Nephron (organoid): Measurements from ENCODE around the gene ARG2.
A peak's percentile ranks its signal among the peaks of the same experiment; 100 is the strongest.

Source experiments
- H3K27ac Mint-ChIP-seq, 3 experiments: 2 replicates each; pipeline ENCODE4 v1.8.0; 2020; ENCODE audit warnings: mixed read lengths in 3 of 3, mild to moderate bottlenecking in 2 of 3, moderate library complexity in 1 of 3
- H3K27me3 Mint-ChIP-seq: 2 replicates; pipeline ENCODE4 v1.8.0; 2021; ENCODE audit warnings: low read depth, mild to moderate bottlenecking, moderate library complexity, mixed read lengths
- H3K36me3 Mint-ChIP-seq: 2 replicates; pipeline ENCODE4 v1.8.0; 2020; ENCODE audit warnings: low read depth, mixed read lengths
- H3K4me1 Mint-ChIP-seq: 2 replicates; pipeline ENCODE4 v1.8.0; 2020; ENCODE audit warnings: mixed read lengths
- H3K4me3 Mint-ChIP-seq, 3 experiments: 2 replicates each; pipeline ENCODE4 v1.8.0; 2020; ENCODE audit warnings: mild to moderate bottlenecking in 3 of 3, mixed read lengths in 3 of 3, moderate library complexity in 2 of 3
- H3K9me3 Mint-ChIP-seq: 2 replicates; pipeline ENCODE4 v1.8.0; 2020; ENCODE audit warnings: mixed read lengths
- CTCF ChIP-seq, 3 experiments: fragments of 200-600 bp; sonication (generic); IDR thresholded peaks; one replicate each; pipeline ENCODE4 v1.5.0; 2021; ENCODE audit warnings: antibody characterized with exemption in 3 of 3; ENCODE audit not compliant: unreplicated experiment in 3 of 3

ARG2 gene

DNA sequence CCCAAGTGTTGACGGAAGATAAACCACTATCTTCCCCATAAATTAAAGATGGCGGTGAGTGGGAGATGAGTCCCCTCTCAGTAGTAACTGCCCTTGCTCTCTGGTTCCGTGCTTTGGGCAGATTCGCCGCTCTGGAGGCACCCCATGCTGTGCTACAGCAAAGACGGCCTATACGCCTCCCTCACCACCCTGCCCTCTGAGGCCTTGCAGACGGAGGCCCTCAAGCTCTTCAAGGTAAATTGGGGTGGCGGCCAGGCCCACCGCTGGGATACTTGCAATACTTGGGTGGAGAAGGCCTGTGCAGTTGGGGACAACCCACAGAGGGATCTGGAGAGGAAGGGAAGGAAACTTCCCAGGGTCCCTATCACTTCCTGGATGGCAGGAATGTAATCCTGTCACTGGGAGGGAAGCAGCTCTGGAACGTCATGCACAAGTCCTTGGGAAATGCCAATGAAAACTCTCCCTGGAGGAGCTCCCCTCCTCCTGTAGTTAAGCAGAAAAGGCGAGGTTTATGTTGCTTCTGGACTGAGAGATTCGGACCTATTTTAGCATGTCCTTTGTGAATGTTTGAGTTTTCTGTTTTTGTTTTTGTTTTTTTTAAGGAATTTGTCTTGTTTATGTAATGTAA, 42.4 kb upstream of the ARG2 start:
- peaks cover 3% of the 10 kb centered on the region for H3K27me3 Mint-ChIP-seq
- peaks cover 3% of the 10 kb centered on the region for H3K36me3 Mint-ChIP-seq
- no peaks in the 10 kb centered on the region for H3K9me3 Mint-ChIP-seq
- no peak overlapping the region for H3K4me3 Mint-ChIP-seq
- peak overlapping the region; percentile 81 to 94 (median 83) for H3K27ac Mint-ChIP-seq
- H3K4me1 Mint-ChIP-seq: no peaks in the 10 kb centered on the region
- TF ChIP-seq CTCF (IDR thresholded peaks at IDR 0.05; ENCODE audit: unreplicated experiment in 3 of 3): no peak

- peaks cover 3% of the 10 kb centered on the region for H3K36me3 Mint-ChIP-seq
- no peak for TF ChIP-seq CTCF (IDR thresholded peaks at IDR 0.05; ENCODE audit: unreplicated experiment in 3 of 3)
- peaks cover 3% of the 10 kb centered on the region for H3K27me3 Mint-ChIP-seq
- no peaks in the 10 kb centered on the region for H3K4me1 Mint-ChIP-seq
- no peaks in the 10 kb centered on the region for H3K9me3 Mint-ChIP-seq
- H3K27ac Mint-ChIP-seq: no peak overlapping the region
- no peak overlapping the region for H3K4me3 Mint-ChIP-seq
Measured at GRCh38 chr14:67577909-67578749, 41.6 kb upstream of the ARG2 start.

DNA sequence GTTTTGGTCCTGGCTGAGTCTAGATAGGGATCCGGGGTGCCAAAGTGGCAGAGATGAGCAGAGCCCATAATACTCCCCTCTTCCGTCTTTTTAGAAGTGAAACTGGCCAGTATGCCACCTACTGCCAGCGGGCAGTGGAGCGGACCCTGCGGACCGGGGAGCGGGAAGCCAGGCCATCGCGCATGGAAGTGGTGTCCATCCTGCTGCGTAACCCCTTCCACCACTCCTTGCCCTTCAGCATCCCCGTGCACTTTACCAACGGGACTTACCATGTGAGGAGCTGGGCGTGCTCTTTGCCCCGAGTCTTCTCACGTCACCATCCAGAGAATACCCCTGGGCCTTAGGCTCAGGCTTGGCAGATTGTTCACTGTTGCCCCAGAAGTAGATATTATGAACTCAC, 40.7 kb upstream of the ARG2 start:
- H3K9me3 Mint-ChIP-seq: no peaks in the 10 kb centered on the region
- no peak for TF ChIP-seq CTCF (IDR thresholded peaks at IDR 0.05; ENCODE audit: unreplicated experiment in 3 of 3)
- no peaks in the 10 kb centered on the region for H3K4me1 Mint-ChIP-seq
- peaks cover 3% of the 10 kb centered on the region for H3K27me3 Mint-ChIP-seq
- H3K36me3 Mint-ChIP-seq: peaks cover 3% of the 10 kb centered on the region
- no peak overlapping the region for H3K4me3 Mint-ChIP-seq
- no peak overlapping the region for H3K27ac Mint-ChIP-seq

DNA sequence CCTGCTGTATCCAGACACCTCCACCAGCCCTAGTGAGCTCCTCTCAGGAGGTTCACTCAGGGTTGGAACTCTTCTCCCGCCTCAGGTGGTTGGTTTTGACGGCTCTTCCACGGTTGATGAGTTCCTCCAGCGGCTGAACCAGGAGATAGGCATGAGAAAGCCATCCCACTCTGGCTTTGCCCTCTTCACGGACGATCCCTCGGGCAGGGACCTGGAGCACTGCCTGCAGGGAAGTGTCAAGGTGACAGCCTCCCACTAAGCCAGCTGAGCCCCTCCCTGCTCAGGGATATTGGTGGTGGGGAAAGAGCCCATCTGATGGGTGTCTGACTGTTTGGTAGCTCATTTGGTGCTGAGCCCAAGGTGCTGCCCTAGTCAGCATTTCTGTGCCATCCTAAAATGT, 40.1 kb upstream of the ARG2 start:
- Mint-ChIP-seq H3K4me3 (no peak overlapping the region), H3K9me3 (no peaks in the 10 kb centered on the region), H3K36me3 (peaks cover 3% of the 10 kb centered on the region), H3K27me3 (peaks cover 3% of the 10 kb centered on the region), H3K27ac (no peak overlapping the region), H3K4me1 (no peaks in the 10 kb centered on the region)
- no peak for TF ChIP-seq CTCF (IDR thresholded peaks at IDR 0.05; ENCODE audit: unreplicated experiment in 3 of 3)

GRCh38 chr14:67580336-67581171, 39.2 kb upstream of the ARG2 start:
- Mint-ChIP-seq H3K36me3 (peaks cover 3% of the 10 kb centered on the region), H3K4me3 (no peak overlapping the region), H3K9me3 (no peaks in the 10 kb centered on the region), H3K27ac (peak overlapping the region in 1 of 3 experiments; percentile 28), H3K4me1 (no peaks in the 10 kb centered on the region), H3K27me3 (peaks cover 3% of the 10 kb centered on the region)
- no peak for TF ChIP-seq CTCF (IDR thresholded peaks at IDR 0.05; ENCODE audit: unreplicated experiment in 3 of 3)
